Hepatocyte (in vitro differentiated cells): ENCODE results near the gene DIP2B. TPM values are rescaled to one million over a fixed set of nuclear protein-coding genes. Genes with fewer than 3 reads are reported as not detected.

Experiments used
- DNase-seq: peaks from one replicate; pipeline ENCODE4 v3.0.0-alpha.2; 2016; ENCODE audit warnings: low spot score
- H2AFZ ChIP-seq: fragments of 200-600 bp; sonication (generic); 2 replicates; pipeline ENCODE4 v1.6.0; 2016; ENCODE audit warnings: antibody characterized with exemption, mild to moderate bottlenecking
- H3K27ac ChIP-seq: fragments of 200-600 bp; sonication (generic); 2 replicates; pipeline ENCODE4 v1.5.1; 2016; ENCODE audit warnings: mild to moderate bottlenecking
- H3K27me3 ChIP-seq: fragments of 200-600 bp; sonication (generic); 2 replicates; pipeline ENCODE4 v1.6.1; 2016
- H3K36me3 ChIP-seq: fragments of 200-600 bp; sonication (generic); replicated peaks from 2 replicates; pipeline ENCODE4 v1.5.1; 2016; ENCODE audit warnings: low read depth; ENCODE audit not compliant: insufficient read depth
- H3K4me1 ChIP-seq: fragments of 200-600 bp; sonication (generic); 2 replicates; pipeline ENCODE4 v1.5.1; 2016; ENCODE audit warnings: mild to moderate bottlenecking, moderate library complexity; ENCODE audit not compliant: insufficient read depth
- H3K4me2 ChIP-seq: fragments of 200-600 bp; sonication (generic); 2 replicates; pipeline ENCODE4 v1.6.0; 2016
- H3K4me3 ChIP-seq: fragments of 200-600 bp; sonication (generic); 2 replicates; pipeline ENCODE4 v1.5.1; 2016; ENCODE audit warnings: mild to moderate bottlenecking
- H3K79me2 ChIP-seq: fragments of 200-600 bp; sonication (generic); 2 replicates; pipeline ENCODE4 v1.6.0; 2017; ENCODE audit warnings: mild to moderate bottlenecking
- H3K9me2 ChIP-seq: fragments of 200-600 bp; sonication (generic); replicated peaks from 2 replicates; pipeline ENCODE4 v1.6.0; 2017; ENCODE audit warnings: mild to moderate bottlenecking; ENCODE audit not compliant: insufficient read depth
- H3K9me3 ChIP-seq: fragments of 200-600 bp; sonication (generic); 2 replicates; pipeline ENCODE4 v1.5.1; 2016; ENCODE audit warnings: low read depth, mild to moderate bottlenecking
- H4K20me1 ChIP-seq: fragments of 200-600 bp; sonication (generic); 2 replicates; pipeline ENCODE4 v1.6.0; 2016; ENCODE audit warnings: mild to moderate bottlenecking; ENCODE audit not compliant: insufficient read depth, poor library complexity, severe bottlenecking
- CTCF ChIP-seq: fragments of 200-600 bp; sonication (generic); IDR thresholded peaks from 2 replicates; pipeline ENCODE4 v1.5.1; 2016; ENCODE audit warnings: antibody characterized with exemption, mild to moderate bottlenecking; ENCODE audit not compliant: poor library complexity
- EZH2 ChIP-seq: fragments of 200-600 bp; sonication (generic); IDR thresholded peaks from 2 replicates; pipeline ENCODE4 v1.6.1; 2016; ENCODE audit warnings: antibody characterized with exemption, mild to moderate bottlenecking, borderline replicate concordance
- EZH2phosphoT487 ChIP-seq: fragments of 200-600 bp; sonication (generic); IDR thresholded peaks from one replicate; pipeline ENCODE4 v1.6.1; 2018; ENCODE audit warnings: antibody characterized with exemption, mild to moderate bottlenecking, low read depth, moderate library complexity; ENCODE audit not compliant: unreplicated experiment, severe bottlenecking
- WGBS: methylation state at CpG from one replicate; pipeline ENCODE4 v1.1.6; 2016; ENCODE audit warnings: low lambda C conversion rate; ENCODE audit errors: missing lambda C conversion rate; 5-methylcytosine and 5-hydroxymethylcytosine counted together
- polyA plus RNA-seq: library from polyadenylated mRNA; unstranded; fragments of >200 nt; fragmentation: Nextera tagmentation; extraction: Ambion mirVana; gene quantifications from 2 replicates; pipeline ENCODE4 v1.2.1, GENCODE V29; 2016
- total RNA-seq: library from RNA; depleted of rRNA; stranded (reverse); fragments of >200 nt; gene quantifications from 2 replicates; pipeline ENCODE4 v1.2.3, GENCODE V29; 2014

Gene DIP2B
- total and polyA plus RNA-seq, 2 experiments from 2014 or later = 10.5 to 31.8 TPM

DNA sequence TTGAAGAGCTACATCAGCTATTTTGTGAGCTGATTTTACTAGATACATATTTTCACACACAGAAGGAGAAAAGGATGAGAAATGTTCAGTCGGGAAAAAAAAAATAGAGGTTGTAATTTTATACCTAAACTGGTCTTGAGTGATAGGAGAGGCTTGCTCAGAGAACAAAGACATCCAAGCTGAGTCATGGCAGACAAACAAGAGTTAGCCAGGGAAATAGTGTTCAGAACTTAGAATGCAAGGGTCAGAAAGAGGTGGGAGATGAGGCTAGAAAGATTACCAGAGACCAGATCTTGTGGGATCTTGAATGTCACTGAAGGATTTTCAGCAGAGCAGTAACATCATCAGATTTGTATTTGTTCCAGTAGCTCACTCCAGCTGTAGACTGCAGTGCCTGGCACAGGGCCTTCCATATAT lies 137.3 kb downstream of the DIP2B start:
- no peak overlapping the region for H2AFZ ChIP-seq
- H4K20me1 ChIP-seq = no peaks in the 10 kb centered on the region
- peaks cover 31% of the 10 kb centered on the region for H3K79me2 ChIP-seq
- no peak for DNase-seq
- peaks cover 11% of the 10 kb centered on the region for H3K4me1 ChIP-seq
- no peak overlapping the region for H3K4me2 ChIP-seq
- no peaks in the 10 kb centered on the region for H3K36me3 ChIP-seq
- H3K27ac ChIP-seq = peak overlapping the region; percentile 71
- H3K4me3 ChIP-seq = no peak overlapping the region
- no peaks in the 10 kb centered on the region for H3K27me3 ChIP-seq
- WGBS = 57% methylated on average over 1 of the region's 1 CpG
- TF ChIP-seq EZH2 (no peak), EZH2phosphoT487 (no peak), CTCF (no peak)
- no peaks in the 10 kb centered on the region for H3K9me2 ChIP-seq
- H3K9me3 ChIP-seq = no peaks in the 10 kb centered on the region

DNA sequence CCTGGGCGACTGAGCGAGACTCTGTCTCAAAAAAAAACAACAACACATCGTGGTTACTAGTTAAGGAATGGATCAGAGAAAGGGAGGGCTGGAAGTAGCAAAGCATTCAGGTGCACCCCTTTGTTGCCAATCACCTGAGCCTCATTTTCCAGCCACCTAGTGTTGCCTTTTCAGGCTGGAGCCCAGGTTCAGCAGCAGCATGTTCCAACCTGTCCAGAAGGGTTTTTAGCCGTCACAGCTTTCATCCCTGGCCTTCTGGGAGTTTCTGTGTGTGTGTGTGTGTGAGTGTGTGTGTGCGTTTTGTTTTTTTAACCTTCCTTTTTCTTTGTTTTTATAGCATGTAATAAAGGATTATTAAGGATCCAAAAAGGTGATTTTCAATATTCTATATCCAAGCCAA lies 138.0 kb downstream of the DIP2B start:
- 91% methylated on average over 5 of the region's 5 CpGs for WGBS

DNA sequence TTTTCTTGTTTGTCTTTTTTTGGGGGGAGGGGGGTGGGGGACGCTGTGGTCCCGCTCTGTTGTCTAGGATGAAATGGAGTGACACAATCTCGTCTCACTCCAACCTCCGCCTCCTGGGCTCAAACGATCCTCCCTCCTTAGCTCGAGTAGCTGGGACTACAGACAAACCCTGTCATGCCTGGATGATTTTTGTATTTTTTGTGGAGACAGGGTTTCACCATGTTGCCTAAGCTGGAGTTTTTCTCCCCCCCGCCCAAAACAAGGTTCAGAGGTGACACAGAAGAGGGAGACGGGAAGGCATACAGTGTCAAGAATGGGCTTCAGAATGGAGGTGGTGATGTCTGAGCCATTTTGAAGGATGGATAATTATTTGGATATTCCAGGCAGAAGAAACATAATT lies 142.2 kb downstream of the DIP2B start:
- Histone ChIP-seq H3K4me1 (peaks cover 4% of the 10 kb centered on the region), H3K79me2 (peaks cover 11% of the 10 kb centered on the region), H3K36me3 (no peaks in the 10 kb centered on the region), H2AFZ (no peak overlapping the region), H3K4me2 (no peak overlapping the region), H3K27me3 (no peaks in the 10 kb centered on the region), H4K20me1 (no peaks in the 10 kb centered on the region), H3K4me3 (no peak overlapping the region), H3K27ac (no peak overlapping the region), H3K9me3 (no peaks in the 10 kb centered on the region), H3K9me2 (no peaks in the 10 kb centered on the region)
- TF ChIP-seq EZH2 (no peak), CTCF (no peak), EZH2phosphoT487 (no peak)
- DNase-seq = no peak
- WGBS = 87% methylated on average over 8 of the region's 8 CpGs

More for the DNA sequence above, 138.0 kb downstream of the DIP2B start:
- H2AFZ ChIP-seq = no peak overlapping the region
- H3K36me3 ChIP-seq = no peaks in the 10 kb centered on the region
- peak overlapping the region; percentile 71 for H3K27ac ChIP-seq
- DNase-seq = no peak
- no peaks in the 10 kb centered on the region for H3K9me3 ChIP-seq
- no peak overlapping the region for H3K4me3 ChIP-seq
- peaks cover 11% of the 10 kb centered on the region for H3K4me1 ChIP-seq
- no peaks in the 10 kb centered on the region for H3K9me2 ChIP-seq
- TF ChIP-seq EZH2phosphoT487 = no peak
- no peak for TF ChIP-seq CTCF
- no peak for TF ChIP-seq EZH2
- no peaks in the 10 kb centered on the region for H3K27me3 ChIP-seq
- H3K4me2 ChIP-seq = no peak overlapping the region
- no peaks in the 10 kb centered on the region for H4K20me1 ChIP-seq
- H3K79me2 ChIP-seq = peaks cover 28% of the 10 kb centered on the region

DNA sequence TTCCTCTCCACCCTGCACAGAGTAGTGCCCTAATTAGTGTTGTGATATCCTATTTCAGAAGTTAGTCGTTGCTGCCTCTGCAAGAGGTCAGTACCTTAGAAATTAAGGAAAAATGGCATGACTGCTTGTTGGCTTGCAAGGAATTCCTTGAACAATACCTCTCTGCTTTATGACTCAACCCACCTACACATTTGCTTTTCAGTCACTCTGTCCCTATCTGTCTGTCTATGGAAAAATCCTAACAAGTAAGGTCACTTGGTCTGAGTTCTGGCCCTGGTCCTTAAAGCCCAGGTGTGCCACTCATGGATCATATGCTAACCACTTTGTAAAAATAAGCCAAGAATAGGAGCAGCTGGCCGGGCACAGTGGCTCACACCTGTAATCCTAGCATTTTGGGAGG lies 142.7 kb downstream of the DIP2B start:
- Histone ChIP-seq H3K27ac (no peak overlapping the region), H3K4me1 (no peaks in the 10 kb centered on the region), H3K9me2 (no peaks in the 10 kb centered on the region), H3K4me2 (no peak overlapping the region), H2AFZ (no peak overlapping the region), H3K79me2 (peaks cover 11% of the 10 kb centered on the region), H4K20me1 (no peaks in the 10 kb centered on the region), H3K9me3 (no peaks in the 10 kb centered on the region), H3K4me3 (no peak overlapping the region), H3K36me3 (no peaks in the 10 kb centered on the region), H3K27me3 (no peaks in the 10 kb centered on the region)
- DNase-seq = no peak
- 68% methylated on average over 2 of the region's 2 CpGs for WGBS
- TF ChIP-seq CTCF (no peak), EZH2phosphoT487 (no peak), EZH2 (no peak)
